ENCODE results near the gene AOPEP.
A peak's percentile ranks its signal among the peaks of the same experiment; 100 is the strongest.

Gene AOPEP, protein sequence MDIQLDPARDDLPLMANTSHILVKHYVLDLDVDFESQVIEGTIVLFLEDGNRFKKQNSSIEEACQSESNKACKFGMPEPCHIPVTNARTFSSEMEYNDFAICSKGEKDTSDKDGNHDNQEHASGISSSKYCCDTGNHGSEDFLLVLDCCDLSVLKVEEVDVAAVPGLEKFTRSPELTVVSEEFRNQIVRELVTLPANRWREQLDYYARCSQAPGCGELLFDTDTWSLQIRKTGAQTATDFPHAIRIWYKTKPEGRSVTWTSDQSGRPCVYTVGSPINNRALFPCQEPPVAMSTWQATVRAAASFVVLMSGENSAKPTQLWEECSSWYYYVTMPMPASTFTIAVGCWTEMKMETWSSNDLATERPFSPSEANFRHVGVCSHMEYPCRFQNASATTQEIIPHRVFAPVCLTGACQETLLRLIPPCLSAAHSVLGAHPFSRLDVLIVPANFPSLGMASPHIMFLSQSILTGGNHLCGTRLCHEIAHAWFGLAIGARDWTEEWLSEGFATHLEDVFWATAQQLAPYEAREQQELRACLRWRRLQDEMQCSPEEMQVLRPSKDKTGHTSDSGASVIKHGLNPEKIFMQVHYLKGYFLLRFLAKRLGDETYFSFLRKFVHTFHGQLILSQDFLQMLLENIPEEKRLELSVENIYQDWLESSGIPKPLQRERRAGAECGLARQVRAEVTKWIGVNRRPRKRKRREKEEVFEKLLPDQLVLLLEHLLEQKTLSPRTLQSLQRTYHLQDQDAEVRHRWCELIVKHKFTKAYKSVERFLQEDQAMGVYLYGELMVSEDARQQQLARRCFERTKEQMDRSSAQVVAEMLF

DNA sequence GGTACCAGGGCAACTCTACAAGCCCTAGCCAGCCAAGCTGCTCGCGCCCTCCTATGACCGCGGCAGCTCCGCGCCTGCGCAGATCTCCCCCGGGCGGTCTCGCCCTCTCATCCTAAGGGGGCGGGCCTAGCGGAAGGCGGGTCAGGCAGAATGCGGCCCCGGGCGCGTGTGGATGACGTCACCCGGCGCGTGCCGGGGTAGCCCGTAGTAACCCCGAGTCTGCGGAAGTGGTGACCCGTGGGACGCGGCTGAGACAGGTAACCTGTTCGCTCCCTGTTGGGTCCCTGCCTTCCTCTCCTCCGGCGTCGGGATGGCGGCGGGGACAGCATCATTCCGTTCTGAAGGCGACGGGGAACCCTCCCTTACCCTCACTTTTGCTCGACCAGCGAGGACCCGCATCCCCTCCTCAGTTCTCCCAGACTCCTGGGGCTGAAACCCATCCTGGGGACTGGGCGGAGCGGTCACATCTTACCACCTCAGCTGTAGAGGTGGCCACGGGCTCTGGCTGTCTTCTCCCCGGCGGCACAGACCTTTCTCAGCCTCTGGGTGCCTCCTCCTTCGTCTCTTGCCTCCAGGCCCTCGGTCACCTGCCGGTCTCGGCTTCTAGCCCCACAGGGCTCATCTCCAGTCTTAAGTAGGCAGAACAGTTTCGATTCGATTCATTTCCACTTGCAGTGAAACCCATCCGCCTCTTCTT is at the start of gene AOPEP:
TSS of gene AOPEP (plus strand) at position 205 of the 697 bp plus-strand sequence. CDS start 33,085 bp downstream, outside the sequence.
- DNase-seq (ENCODE audit: low spot score), result peak; percentile 100

DNA sequence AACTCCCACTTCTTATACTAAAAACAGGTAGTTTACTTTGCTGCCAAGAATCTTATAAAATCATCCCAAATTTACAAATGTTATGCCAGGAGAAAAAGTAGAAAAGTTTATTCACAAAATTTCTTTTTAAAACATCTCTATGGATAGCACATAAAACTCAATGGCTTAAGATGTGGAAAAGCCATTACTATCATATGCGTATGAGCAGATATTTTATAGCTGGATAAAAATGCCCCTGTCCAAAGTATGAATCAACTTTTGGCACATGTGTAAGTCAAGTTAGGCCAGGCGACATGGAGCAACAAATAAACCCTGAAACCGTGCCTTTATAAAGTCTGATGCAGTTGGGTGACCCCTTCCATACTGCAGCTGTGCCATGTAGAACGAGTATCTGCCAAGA is 48.6 kb upstream of the AOPEP start:
- DNase-seq (ENCODE audit: low spot score), result no peak

DNA sequence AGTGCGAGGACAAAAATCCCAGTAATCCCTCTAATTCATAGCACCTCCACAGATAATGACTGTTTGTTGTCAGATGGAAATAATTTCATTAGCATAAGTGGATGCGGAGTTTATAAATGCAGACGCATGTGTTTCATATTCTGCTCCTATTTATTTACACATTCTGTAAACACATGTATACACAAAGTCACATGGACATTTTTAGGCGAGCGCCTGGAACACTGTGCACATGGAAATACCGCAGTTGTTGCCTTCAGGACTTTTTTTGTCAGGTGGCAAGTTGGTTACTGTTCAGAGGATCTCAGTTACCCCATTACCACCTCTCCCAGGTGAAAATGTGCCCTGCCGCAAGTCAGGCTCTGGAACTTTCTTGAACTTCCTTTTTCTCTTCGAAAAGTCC is 46.9 kb upstream of the AOPEP start:
- DNase-seq (ENCODE audit: low spot score), result no peak

DNA sequence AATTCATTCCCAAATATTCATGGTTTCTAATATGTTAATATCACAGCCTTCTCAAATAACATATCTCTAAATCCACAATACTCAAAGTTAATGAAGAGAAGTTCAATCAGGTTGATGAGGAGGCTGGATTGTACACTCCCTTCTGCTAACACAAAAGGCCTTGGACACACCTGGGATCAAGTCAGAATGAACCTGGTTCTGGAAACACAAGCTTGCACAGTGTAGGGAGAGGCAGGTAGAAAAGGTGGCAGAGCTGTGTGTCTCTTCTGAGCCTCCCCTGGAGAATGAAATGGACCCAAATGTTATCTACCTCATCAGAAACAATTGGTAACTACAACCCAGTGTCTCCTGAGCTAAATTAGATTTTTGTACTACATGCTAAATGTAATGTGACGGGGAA is 46.5 kb upstream of the AOPEP start:
- DNase-seq (ENCODE audit: low spot score), result no peak

DNA sequence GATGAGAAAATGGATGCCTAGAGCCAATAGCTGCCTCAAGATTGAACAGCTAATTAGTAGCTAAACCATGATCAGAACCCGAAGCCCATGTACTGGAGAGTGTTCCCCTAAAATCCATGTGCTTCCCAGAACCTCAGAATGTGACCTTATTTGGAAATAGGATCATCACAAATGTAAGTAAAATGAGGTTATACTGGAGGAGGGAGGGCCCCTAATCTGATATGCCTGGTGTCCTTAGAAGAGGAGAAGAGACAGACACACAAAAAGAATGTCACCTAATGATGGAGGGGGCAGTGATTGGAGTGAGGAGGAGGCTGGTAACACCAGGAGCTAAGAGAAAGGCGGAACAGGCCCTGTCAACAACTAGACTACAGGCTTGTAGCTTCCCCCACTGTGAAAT is 45.9 kb upstream of the AOPEP start:
- no peak for DNase-seq (ENCODE audit: low spot score)

DNA sequence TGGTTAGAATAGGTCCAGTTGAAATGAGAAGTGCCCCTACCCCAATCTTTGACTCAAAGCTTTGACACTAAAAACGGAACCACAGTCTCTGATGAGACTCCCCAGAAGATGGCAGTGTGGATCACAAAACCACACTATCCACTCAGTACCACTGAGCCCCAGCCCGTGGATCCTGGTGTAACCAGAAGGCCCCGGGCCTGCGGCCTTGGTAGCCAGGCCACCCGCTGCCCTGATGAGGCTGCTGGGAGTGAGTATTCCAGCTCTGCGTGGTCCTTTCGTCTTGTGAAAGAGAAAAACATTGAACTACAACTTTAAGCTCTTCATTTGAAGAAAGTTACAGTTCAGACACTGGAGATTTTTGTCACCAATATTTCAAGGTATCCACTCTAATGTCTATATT is 45.0 kb upstream of the AOPEP start:
- DNase-seq (ENCODE audit: low spot score), result peak; percentile 91

DNA sequence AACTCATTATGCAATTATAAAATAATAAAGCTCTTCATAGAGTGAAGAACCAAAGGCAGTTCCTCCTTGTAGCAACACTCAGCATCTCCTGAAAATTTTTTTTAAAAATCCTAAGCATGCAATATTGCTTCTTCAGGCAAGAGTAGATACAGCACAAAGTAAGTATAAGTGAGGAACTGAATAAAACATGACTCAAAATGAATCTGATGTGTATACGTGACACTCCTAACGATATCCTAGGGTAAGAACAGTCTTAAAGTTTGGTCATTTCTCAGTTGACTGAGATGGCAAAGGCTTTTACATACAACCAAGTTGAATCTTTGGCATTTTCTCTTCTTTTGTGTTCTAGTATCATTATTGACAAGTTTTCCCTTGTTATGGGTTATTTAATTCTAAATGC is 41.1 kb upstream of the AOPEP start:
- no peak for DNase-seq (ENCODE audit: low spot score)

DNA sequence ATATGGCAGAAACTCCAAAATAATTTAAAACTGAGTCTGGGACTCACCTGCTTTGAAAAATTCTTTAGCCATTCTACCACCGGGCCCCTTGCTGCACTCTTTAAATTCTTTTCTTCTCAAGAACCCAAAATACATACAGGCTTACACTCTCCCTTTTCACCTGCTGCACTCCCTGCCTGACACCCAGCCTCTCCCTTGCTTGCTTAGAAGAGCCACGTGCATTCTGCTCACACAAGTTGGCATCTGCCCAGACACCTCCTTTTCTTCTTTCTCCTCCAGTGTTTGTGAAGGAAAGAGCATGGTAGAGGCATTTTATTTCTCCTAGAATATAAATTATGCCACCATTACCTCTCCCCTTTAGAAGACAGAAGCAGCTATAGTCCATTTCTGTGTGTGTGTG is 39.0 kb upstream of the AOPEP start:
- no peak for DNase-seq (ENCODE audit: low spot score)

DNA sequence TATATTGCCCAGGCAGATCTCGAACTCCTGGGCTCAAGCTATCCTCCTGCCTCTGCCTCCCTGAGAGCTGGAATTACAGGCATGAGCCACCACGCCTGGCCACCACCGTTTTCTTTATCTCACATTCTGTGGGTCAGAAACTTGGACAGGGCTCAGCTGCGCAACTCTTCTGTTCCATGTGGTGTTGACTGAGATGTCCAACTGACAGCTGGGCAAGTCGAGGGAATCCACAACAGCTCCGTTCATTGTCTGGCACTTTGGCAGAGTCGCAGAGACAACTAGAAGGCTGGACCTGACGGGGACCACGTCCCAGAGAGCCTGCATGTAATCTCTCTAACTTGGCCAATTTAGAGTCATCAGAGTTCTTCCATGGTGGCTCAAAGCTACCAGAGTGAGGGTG is 36.2 kb upstream of the AOPEP start:
- no peak for DNase-seq (ENCODE audit: low spot score)

DNA sequence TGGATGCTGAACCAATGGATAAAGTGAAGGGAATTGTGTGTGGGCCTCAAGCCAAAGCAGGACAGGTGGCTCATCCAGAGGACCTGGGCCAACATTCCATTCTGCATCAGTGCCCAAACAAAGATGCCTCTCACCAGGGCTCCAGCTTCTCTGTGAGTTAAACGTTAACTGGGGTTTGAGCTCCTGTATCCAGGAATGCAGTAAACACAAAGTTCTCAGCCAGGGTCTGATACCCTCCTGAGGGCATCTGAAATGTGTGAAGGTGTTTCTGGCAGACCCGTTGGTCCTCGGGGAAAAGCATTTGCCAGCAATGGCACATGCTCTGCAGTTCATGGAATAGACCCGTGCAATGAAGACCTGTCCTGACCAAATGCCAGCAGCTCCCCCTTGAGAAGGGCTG is 33.9 kb upstream of the AOPEP start:
- DNase-seq (ENCODE audit: low spot score), result no peak

DNA sequence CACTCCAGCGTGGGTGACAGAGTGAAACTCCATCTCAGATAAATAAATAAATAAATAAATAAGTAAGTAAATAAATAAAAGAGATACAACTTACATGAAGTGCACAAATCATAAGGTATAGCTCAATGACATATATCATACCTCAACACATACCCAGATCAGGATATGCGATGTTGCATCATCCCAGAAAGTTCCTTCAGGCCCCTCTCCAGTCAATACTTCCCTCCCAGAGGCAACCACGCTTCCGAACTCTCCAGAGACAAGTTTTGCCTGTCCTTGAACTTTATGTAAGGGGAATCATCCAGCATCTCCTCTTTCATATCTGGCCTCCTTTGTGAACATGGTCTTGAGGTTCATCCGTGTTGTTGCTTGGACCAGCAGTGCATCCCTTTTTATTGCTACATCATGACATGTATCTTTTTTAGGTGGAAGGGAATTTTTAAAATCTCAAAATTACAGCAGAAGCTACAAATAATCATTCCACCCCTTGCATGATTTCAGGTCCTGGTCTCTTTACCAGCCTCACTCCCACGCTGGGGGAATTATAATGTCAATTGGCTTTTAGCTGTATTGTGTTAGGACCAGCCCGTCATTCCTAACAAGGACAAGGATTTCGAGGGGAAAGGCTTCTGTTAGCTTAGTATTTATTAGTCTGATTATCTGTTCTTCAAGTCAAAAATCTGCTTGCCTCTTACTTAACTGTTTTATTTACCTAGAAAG is 32.9 kb upstream of the AOPEP start:
- DNase-seq (ENCODE audit: low spot score), result no peak

DNA sequence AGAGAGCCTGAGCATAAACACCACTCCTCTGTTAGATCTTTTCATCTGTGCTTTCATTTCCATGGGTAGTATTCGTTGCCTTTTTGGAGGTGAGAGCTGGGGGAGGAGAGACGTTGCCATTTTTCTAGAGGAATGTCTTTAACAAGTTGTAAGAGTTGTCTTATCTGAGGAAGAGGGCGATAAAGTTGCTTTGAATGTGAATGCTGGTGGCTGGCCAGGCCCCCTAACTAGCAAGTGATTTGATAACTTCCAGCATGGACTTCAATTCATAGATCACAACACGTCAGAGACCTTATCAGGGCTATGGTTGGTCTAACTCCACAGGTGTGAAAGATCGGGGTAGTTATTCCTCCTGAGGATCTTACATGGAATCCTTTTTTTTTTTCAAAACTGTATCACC is 30.0 kb upstream of the AOPEP start:
- no peak for DNase-seq (ENCODE audit: low spot score)

DNA sequence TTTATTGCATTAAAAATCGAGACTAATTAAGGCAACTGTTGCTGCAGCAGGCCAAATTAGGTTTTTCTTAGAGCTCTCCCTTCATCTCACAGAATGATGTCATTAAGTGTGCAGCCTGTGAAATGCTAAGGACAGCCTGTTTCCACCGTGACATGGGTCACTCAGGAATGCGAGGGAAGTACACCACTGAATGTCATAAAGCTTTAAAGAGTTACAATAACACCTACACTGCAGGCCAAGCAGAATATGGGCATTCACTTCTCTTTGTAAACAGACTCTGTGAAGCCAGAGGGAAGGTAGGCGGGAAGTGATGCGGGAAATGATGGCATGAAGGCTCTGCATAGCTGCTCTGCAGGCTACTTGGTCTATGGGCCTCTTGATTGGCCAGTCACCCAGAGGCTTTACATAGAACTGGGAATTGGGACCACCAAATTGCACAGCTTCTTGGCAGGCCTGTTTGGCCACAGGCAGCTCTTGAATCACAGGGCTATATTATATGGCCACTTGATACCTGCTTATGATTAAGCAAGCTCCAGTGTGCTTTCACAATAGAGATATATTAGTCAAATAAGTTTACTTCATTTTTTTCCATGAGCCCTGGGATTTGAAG is 28.4 kb upstream of the AOPEP start:
- DNase-seq (ENCODE audit: low spot score), result no peak

DNA sequence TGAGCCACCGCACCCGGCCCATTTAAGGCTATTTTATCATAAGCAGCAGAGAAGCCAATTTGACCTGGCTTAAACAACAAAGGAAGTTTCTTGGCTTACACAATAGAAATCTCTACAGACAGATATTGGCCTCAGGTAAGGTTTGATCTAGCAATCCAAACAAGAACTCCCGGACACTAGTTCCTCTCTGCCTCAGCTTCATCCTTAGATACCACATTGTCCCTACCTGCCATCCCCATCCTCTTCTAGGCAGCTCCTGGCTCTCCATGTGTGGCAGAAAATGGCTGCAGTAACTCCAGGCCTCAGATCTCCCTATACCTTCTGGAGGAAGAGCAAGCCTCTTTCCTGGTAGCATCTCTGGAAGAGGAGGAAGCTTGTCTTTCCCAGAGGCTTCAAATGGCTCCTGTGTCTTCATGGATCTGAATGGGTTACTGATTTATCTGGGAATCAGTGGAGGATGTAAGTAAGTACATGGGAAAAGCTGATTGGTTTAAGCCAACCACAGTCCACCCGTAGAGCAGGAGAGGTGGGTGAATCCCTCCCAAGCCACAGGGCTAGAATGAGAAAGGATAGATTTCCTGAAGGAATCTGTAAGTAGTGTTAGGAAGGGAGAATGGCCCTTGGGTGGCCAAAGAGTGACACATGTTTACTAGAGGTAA is 26.7 kb upstream of the AOPEP start:
- no peak for DNase-seq (ENCODE audit: low spot score)

DNA sequence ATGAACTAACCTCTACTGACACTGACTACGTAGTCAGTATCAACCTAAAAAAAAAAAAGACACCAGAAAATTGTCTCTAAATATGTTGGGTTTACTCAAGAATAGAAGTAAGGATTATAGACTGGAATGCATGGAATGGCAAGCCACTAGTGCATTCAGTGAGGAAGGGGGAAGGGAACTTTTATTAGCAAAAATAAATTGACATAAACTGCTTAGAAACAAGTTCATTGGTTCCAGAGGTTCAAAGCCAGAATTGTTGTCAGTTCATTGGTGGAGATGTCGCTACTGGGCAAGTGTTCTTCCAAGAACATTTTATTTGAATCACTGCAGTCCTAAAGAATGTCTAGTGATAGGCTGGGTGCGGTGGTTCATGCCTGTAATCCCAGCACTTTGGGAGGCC is 26.1 kb upstream of the AOPEP start:
- DNase-seq (ENCODE audit: low spot score), result no peak

DNA sequence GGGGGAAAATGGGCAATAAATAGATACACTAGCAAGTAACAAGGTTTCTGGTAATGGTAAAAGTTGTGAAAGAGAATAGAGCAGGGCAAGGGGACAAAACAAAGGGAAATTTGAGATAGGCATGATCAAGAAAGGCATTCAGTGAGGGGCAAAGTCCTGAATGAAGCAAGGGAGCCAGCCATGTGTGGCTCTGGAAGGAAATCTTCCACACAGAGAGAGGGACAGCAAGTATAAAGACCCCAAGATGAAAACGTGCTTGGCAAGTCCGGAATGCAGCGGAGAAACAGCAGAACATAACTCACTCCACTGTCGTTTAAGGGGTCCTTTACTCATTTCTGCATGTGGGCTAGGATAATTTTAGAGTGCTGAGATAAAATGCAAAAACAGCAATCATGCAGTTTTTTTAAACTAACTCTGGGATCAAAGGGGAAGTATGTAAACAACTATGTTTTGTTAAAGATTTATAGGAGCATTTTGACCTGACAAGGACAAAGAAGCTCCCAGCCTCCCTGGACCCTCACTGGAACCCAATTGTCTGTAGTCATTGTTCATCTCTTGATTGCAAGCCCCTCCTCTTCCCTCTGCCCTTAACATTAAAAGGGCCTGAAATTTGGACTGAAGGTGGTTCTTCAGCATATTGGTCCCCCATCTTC is 22.9 kb upstream of the AOPEP start:
- DNase-seq (ENCODE audit: low spot score), result no peak

DNA sequence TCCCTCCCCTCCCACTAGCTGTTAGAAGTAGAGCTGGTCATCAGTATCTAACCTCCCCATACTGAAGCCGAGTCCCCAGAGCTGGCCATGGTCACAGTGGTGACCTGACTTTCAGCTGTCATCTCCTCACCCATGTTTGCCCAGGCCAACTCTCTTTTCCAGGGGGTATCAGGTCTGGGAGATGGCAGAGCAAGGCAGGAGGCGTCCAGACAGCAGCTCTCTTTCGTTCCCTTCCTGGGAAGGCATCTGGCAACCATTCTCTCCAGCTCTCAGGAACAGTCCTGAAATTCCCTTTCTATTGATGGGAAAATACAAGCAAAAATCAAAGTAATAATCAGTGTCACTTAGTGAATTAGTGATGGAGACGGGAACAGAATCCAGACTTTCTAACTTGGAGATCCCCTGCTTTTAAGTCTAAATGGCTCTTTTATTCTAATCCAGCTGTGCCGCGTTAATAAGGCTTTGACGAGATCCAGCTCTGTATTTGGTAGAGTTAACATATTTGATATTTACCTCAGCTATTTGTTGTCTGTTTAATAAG is 21.3 kb upstream of the AOPEP start:
- no peak for DNase-seq (ENCODE audit: low spot score)

DNA sequence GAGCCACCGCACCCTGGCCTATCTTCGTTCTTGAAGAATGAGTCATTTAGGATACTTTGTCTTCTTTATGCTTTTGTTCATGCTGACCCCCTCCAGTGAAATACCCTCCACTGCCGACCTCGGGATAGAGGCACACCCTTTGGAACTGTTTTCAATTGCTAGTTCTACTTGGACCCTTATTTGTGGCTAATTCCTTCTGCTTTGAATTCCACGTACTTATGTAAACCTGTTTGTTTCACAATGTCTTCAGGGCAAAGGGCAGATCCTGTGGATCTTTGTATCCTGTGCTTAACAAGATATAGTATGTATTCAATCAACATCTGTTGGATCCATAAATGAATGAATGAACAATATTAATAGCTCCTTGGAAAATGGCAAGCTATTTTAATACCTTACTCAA is 19.6 kb upstream of the AOPEP start:
- DNase-seq (ENCODE audit: low spot score), result no peak

DNA sequence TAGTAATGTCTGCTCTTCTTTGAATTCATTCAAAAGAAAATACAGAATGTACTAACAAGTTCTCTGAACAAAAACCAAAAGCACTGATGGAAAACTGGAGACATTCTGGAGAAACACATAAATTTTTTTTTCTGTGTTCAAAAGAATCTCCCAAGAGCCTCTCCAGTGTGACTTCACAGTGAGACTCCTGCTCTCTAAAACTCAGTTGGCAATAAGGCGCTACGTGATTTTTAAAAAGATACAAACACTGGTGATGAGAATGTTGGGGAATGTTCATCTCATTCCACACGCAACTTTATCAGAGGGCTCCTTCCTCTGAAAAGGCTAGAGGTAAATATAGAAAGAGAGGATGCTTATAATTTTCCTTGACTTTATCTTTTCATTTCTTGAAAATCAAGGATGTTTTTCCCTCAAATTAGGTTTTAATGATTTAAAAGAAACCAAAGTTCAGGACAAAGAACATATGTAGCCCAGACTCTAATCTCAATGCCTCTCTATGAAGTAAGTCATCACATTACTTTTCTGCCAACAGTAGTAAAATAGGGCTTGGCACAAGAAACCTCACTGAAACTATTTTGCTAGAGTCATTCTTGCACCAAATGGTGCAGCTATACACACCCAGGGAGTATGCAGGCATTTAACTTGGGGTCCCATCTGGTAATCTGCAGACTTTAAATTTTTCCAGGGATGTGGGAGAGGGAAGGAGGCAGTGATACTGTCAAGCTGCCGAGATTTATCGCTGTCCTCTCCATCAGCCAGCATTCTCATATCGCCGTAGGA is 12.9 kb upstream of the AOPEP start:
- DNase-seq (ENCODE audit: low spot score), result peak; percentile 57

DNA sequence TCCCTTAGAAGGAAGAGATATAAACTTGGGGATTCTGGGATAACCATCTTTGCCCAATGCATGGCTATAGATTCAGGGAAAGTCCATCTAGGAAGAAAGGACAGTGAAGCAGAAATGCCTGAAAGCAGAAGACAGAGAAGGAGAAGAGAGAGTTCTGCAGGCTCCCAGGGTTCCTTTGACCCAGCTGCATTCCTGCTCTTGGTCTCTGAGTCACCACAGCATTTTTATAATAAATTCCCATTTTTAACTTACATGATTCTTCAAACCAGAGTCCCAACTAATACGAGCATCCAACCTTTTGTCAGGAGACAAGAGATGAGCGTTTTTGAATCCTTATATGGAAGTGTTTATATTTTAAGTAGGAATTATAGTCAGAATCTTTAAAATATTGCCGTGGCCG is 12.0 kb upstream of the AOPEP start:
- DNase-seq (ENCODE audit: low spot score), result peak; percentile 48
